Measurements from ENCODE around the gene FHOD3.

DNA sequence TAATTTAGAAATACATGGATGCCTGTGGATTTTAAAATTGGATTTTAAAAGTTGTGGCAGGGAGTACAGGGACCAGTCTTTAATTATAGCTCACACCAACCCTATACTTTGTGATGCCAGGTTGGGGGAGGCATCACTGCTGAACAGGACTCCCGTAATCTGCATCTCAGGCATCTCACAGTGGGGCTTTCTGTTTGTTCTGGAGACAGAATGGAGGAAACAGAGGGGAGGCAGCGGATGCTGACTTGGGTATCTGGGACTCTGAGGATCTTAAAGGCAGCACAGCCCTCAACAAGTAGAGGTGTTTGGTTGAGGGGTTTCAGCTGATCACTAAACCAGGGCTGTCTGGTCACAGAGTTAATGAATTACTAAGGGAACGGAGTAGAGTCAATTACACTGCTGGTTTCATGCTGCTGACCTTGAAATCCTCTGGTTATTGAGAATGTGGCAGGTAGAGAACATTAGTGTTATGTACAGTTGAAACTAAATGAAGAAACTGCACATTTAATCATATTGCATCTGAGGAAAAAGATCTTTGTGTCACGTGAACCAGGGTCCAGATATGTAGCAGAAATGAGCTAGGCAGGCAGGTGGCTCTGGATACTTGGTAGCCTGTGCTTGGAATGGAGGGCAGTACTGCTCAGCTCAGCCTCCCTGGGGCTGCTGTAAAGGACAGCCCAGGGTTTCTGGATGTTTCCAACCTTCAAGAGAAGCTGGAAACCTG lies 40.3 kb downstream of the FHOD3 start:
- TF ChIP-seq, protein P1, sequence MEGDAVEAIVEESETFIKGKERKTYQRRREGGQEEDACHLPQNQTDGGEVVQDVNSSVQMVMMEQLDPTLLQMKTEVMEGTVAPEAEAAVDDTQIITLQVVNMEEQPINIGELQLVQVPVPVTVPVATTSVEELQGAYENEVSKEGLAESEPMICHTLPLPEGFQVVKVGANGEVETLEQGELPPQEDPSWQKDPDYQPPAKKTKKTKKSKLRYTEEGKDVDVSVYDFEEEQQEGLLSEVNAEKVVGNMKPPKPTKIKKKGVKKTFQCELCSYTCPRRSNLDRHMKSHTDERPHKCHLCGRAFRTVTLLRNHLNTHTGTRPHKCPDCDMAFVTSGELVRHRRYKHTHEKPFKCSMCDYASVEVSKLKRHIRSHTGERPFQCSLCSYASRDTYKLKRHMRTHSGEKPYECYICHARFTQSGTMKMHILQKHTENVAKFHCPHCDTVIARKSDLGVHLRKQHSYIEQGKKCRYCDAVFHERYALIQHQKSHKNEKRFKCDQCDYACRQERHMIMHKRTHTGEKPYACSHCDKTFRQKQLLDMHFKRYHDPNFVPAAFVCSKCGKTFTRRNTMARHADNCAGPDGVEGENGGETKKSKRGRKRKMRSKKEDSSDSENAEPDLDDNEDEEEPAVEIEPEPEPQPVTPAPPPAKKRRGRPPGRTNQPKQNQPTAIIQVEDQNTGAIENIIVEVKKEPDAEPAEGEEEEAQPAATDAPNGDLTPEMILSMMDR (IDR thresholded peaks at IDR 0.05; ENCODE audit: low read length): no peak
- TF ChIP-seq EZH2phosphoT487 (IDR thresholded peaks at IDR 0.05; ENCODE audit: low read length): no peak

All from MM.1S (cell line).